Measurements from ENCODE around the gene HAPLN2.

The HAPLN2 gene

DNA sequence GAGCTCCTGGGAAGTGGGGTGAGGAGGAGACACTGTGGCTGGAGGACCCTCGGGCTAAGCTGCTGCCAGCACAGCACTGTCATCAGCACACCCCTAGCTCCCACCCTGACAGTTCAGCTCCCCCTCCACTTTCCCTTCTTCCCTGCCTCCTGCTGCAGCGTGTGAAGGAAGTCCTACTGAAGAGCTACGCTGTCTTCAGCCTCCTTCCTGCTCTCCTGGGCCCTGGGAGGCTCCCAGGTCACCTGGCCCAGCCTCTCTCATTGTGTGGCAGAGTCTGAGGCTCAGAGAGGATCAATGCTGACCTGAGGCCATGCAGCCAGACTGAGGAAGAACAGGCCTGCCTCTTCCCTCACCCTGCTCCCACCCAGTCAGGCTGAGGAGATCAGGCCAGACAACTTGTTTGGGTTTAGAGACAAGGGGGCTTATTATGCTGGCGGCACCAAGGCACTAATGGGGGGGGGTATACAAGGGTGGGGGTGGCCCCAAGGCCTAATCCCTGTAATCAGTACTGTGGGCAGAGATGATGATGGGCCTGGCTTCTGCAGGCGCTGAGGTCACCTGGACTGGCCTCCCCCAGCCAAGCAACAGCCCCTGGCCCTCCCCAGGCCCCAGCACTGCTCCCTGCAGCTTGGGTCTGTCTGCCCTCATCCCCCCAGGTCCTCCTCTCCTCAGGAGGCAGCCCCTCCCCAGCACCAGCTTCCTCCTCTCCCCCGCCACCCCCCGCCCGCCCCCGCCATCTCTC lies 48.9 kb downstream of the HAPLN2 start:
- TF ChIP-seq, protein P1, sequence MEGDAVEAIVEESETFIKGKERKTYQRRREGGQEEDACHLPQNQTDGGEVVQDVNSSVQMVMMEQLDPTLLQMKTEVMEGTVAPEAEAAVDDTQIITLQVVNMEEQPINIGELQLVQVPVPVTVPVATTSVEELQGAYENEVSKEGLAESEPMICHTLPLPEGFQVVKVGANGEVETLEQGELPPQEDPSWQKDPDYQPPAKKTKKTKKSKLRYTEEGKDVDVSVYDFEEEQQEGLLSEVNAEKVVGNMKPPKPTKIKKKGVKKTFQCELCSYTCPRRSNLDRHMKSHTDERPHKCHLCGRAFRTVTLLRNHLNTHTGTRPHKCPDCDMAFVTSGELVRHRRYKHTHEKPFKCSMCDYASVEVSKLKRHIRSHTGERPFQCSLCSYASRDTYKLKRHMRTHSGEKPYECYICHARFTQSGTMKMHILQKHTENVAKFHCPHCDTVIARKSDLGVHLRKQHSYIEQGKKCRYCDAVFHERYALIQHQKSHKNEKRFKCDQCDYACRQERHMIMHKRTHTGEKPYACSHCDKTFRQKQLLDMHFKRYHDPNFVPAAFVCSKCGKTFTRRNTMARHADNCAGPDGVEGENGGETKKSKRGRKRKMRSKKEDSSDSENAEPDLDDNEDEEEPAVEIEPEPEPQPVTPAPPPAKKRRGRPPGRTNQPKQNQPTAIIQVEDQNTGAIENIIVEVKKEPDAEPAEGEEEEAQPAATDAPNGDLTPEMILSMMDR (IDR thresholded peaks at IDR 0.05; ENCODE audit: borderline replicate concordance, extremely low read depth, low read length, poor library complexity, severe bottlenecking): no peak
- no peak for TF ChIP-seq EZH2 (IDR thresholded peaks at IDR 0.05; ENCODE audit: borderline replicate concordance, low read depth, low read length, severe bottlenecking)
- Histone ChIP-seq H4K20me1 (ENCODE audit: insufficient read depth, low read length) (peaks cover 4% of the 10 kb centered on the region; the same call in 1 of the 2 replicates), H3K4me2 (ENCODE audit: insufficient read depth, low read length) (no peak overlapping the region), H3K4me3 (ENCODE audit: low read depth in 1 of 2, low read length in 2 of 2) (no peak overlapping the region), H3K36me3 (ENCODE audit: insufficient read depth, low read length) (no peaks in the 10 kb centered on the region), H3K27ac (ENCODE audit: low read length) (no peak overlapping the region), H2AFZ (ENCODE audit: low read depth, low read length) (no peak overlapping the region), H3K9me3 (ENCODE audit: insufficient read depth, low read length, severe bottlenecking) (no peaks in the 10 kb centered on the region), H3K27me3 (ENCODE audit: insufficient read depth, low read length, poor library complexity) (peaks cover 21% of the 10 kb centered on the region), H3K9ac (ENCODE audit: low read depth, low read length) (no peak overlapping the region), H3K4me1 (ENCODE audit: insufficient read depth, low read length) (no peaks in the 10 kb centered on the region), H3K79me2 (ENCODE audit: insufficient read depth, low read length) (no peaks in the 10 kb centered on the region)
- DNase-seq (no peak), ATAC-seq (ENCODE audit: insufficient read depth, low read depth) (no peak)

- Histone ChIP-seq H3K9ac (ENCODE audit: low read depth, low read length) (no peak overlapping the region), H4K20me1 (ENCODE audit: insufficient read depth, low read length) (peaks cover 9% of the 10 kb centered on the region; the same call in 1 of the 2 replicates), H3K9me3 (ENCODE audit: insufficient read depth, low read length, severe bottlenecking) (no peaks in the 10 kb centered on the region), H3K4me1 (ENCODE audit: insufficient read depth, low read length) (no peaks in the 10 kb centered on the region), H2AFZ (ENCODE audit: low read depth, low read length) (no peak overlapping the region), H3K27ac (ENCODE audit: low read length) (no peak overlapping the region), H3K4me2 (ENCODE audit: insufficient read depth, low read length) (no peak overlapping the region), H3K79me2 (ENCODE audit: insufficient read depth, low read length) (no peaks in the 10 kb centered on the region), H3K27me3 (ENCODE audit: insufficient read depth, low read length, poor library complexity) (peaks cover 30% of the 10 kb centered on the region), H3K36me3 (ENCODE audit: insufficient read depth, low read length) (no peaks in the 10 kb centered on the region), H3K4me3 (ENCODE audit: low read depth in 1 of 2, low read length in 2 of 2) (no peak overlapping the region)
- no peak for TF ChIP-seq EZH2 (IDR thresholded peaks at IDR 0.05; ENCODE audit: borderline replicate concordance, low read depth, low read length, severe bottlenecking)
- TF ChIP-seq, protein P1 (IDR thresholded peaks at IDR 0.05; ENCODE audit: borderline replicate concordance, extremely low read depth, low read length, poor library complexity, severe bottlenecking): no peak
- ATAC-seq (ENCODE audit: insufficient read depth, low read depth): no peak
- DNase-seq: no peak
Observed at GRCh38 chr1:156668801-156669637, 49.8 kb downstream of the HAPLN2 start.

GRCh38 chr1:156669794-156670193 lies 50.6 kb downstream of the HAPLN2 start:
- no peaks in the 10 kb centered on the region for H3K4me1 ChIP-seq (ENCODE audit: insufficient read depth, low read length)
- no peak overlapping the region for H3K9ac ChIP-seq (ENCODE audit: low read depth, low read length)
- H3K79me2 ChIP-seq (ENCODE audit: insufficient read depth, low read length): no peaks in the 10 kb centered on the region
- no peak overlapping the region for H2AFZ ChIP-seq (ENCODE audit: low read depth, low read length)
- H3K4me2 ChIP-seq (ENCODE audit: insufficient read depth, low read length): no peak overlapping the region
- H3K36me3 ChIP-seq (ENCODE audit: insufficient read depth, low read length): no peaks in the 10 kb centered on the region
- H3K9me3 ChIP-seq (ENCODE audit: insufficient read depth, low read length, severe bottlenecking): no peaks in the 10 kb centered on the region
- H4K20me1 ChIP-seq (ENCODE audit: insufficient read depth, low read length): peaks cover 12% of the 10 kb centered on the region
- ATAC-seq (ENCODE audit: insufficient read depth, low read depth) (no peak), DNase-seq (no peak)
- H3K27ac ChIP-seq (ENCODE audit: low read length): no peak overlapping the region
- H3K27me3 ChIP-seq (ENCODE audit: insufficient read depth, low read length, poor library complexity): peaks cover 37% of the 10 kb centered on the region
- TF ChIP-seq, protein P1 (IDR thresholded peaks at IDR 0.05; ENCODE audit: borderline replicate concordance, extremely low read depth, low read length, poor library complexity, severe bottlenecking): no peak
- no peak for TF ChIP-seq EZH2 (IDR thresholded peaks at IDR 0.05; ENCODE audit: borderline replicate concordance, low read depth, low read length, severe bottlenecking)
- no peak overlapping the region for H3K4me3 ChIP-seq (ENCODE audit: low read depth in 1 of 2, low read length in 2 of 2)

All from DND-41 (cell line).